ENCODE results near the gene MAGED2. TPM values are rescaled to one million over a fixed set of nuclear protein-coding genes. Genes with fewer than 3 reads are reported as not detected.
"Not testable (repeated sequence)": the region's sequence is repeated elsewhere in the genome, so short reads cannot be mapped to it uniquely, and the experiment has no call there.

MAGED2 gene, protein sequence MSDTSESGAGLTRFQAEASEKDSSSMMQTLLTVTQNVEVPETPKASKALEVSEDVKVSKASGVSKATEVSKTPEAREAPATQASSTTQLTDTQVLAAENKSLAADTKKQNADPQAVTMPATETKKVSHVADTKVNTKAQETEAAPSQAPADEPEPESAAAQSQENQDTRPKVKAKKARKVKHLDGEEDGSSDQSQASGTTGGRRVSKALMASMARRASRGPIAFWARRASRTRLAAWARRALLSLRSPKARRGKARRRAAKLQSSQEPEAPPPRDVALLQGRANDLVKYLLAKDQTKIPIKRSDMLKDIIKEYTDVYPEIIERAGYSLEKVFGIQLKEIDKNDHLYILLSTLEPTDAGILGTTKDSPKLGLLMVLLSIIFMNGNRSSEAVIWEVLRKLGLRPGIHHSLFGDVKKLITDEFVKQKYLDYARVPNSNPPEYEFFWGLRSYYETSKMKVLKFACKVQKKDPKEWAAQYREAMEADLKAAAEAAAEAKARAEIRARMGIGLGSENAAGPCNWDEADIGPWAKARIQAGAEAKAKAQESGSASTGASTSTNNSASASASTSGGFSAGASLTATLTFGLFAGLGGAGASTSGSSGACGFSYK
- 153 and 168 TPM in 2 replicates for total RNA-seq (2014; rRNA removed; shearing (Covaris generic))

DNA sequence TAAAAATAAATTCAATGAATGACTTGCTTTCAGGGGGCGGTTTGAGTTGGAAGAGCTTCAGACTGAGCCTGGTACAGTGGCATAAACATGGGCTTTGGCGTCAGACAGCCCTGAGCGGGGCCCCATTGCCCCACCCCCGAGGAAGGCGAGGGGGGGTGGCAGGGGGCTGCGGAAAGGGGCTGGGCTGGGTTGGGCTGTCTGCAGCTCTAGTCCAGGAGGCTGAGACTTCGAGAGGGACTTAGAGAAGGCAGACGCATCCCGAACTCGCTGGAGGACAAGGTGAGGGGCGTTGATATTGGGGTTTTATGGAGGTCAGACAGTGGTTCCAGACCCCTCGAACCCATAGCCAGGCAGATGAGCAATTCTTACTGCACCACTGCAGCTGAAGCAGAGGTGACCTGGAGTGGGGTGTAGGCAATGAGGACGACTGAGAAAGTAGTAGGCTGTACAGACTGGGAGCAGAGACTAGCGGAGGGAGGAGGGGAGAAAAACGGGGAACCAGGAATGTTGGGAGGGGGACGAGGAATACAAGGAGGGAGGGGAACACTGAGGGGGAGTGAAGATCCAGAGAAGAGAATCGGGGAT, at the start of gene MAGED2:
Gene MAGED2, plus strand, starts transcription at position 222 of the 585 bp plus-strand sequence. CDS start 1,587 bp downstream, outside the sequence.
- H3K27ac ChIP-seq: peak within 1 kb of the TSS; percentile 75
- H3K4me1 ChIP-seq: no peaks in the 10 kb centered on the region
- no peaks in the 10 kb centered on the region for H3K27me3 ChIP-seq
- peak; percentile 47 to 56 for DNase-seq
- no peaks in the 10 kb centered on the region for H3K9me3 ChIP-seq (replicated peaks)
- peak within 1 kb of the TSS; percentile 68 for H3K4me3 ChIP-seq
- 0 out of 2 replicates have a peak, but pooled peaks cover 2% of the 10 kb centered on the region for H3K36me3 ChIP-seq

DNA sequence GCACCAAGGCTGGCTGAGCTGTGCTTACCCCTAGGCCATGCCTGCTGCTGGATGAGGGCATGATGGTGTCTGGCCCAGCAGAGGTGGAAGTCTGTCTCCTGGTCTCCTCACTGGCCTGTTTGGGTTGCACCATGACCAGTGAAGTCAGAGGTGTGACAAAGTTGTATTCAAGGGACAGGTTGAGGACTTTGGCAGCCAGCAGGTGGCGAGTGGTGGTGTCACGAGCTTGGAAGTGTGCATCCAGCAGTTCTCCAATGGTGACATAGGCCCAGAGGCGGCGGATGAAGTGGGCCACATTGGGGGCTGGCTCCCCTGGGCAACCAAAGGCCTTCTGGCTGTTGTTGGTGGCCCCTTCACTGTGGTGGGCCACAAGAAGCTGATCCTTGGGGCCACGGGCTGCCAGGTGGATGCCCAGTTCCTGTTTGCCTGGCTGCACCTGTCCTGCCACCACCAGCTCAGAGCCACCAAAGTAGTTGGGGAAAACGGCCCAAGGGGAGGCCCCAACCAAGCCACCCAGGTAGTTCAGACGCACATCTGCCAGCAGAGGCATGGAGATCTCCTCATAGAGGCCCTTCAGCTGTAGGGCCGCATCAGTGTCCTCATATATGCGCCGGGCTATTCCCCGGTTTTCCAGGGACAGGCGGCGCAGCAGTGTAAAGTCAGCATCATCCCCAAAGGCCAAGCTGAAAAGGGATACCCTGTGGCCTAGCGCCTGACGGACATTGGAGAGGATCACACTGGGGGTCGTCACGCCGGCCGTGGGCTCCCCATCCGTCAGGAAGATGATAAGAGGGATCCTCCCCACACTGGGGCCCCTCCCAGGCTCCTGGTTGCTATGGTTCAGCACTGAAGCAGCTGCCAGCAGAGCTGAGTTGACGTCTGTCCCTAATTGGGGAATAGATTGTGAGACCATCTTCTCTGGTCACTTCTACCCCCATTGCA, 49.2 kb upstream of the MAGED2 start:
- Histone ChIP-seq H3K36me3 (no peaks in the 10 kb centered on the region), H3K9me3 (replicated peaks) (no peaks in the 10 kb centered on the region), H3K4me1 (no peaks in the 10 kb centered on the region), H3K4me3 (no peak overlapping the region), H3K27me3 (no peaks in the 10 kb centered on the region), H3K27ac (no peak overlapping the region)
- DNase-seq: no peak

DNA sequence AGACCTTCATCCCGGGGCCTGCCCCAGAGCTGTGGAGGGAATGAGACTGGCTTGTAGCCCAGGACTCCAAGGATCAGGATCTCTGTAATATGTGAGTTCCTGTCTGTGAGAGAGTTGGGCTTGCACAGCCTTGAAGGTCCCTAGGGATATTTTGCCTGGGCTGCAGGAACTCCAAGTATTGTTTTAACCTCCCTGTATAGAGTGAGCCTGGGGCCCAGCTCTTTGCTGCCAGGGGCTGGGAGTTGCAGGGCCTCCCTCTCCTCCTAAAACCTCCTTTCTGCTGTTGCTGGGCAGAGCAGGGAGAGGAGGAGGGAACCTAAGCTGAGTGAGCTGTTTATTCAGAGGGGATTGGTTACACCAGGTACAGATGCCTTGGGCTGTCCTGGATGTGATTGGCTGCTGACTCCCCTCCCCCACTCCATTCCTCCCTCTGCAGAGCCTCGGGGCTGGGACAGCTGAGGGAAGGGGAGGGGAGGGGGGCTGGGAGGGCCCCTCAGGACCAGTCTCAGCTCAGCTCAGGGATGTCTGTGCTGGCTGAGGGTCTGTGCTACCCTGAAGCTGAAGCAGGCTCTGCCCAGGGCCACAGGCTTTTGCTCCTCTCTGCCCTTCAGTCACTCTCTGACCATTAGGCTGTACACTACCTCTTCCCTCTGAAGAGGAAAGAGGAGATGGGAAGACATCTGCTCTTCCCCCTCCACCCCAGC, 33.0 kb upstream of the MAGED2 start:
- not testable (repeated sequence) for H3K4me3 ChIP-seq; H3K27me3 ChIP-seq; H3K36me3 ChIP-seq; H3K4me1 ChIP-seq; H3K9me3 ChIP-seq (replicated peaks)
- H3K27ac ChIP-seq: peak overlapping the region; percentile 62
- peak; percentile 74 to 80 for DNase-seq

DNA sequence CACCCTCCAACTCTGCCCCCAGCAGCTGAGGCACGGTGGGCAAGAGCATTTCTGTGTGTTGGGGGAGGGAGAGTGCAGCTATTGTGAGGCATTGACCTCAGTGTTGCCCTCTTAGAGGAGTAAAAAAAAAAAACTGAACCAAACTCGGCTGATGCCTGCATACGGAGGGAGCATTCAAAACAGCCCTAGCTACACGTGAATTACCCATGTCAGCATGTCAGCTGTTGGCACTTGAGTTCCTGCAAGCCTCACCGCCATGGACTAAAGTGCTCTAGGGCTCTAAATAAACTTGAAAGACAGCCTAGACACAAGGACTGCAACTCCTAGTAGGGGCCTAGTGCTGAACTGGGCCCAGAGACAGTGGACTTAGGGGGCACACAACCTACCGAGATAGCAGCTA, 31.5 kb upstream of the MAGED2 start:
- no peaks in the 10 kb centered on the region for H3K27me3 ChIP-seq
- no peak for DNase-seq
- H3K4me1 ChIP-seq: no peaks in the 10 kb centered on the region
- H3K27ac ChIP-seq: no peak overlapping the region
- H3K36me3 ChIP-seq: no peaks in the 10 kb centered on the region
- H3K4me3 ChIP-seq: no peak overlapping the region
- H3K9me3 ChIP-seq (replicated peaks): no peaks in the 10 kb centered on the region

DNA sequence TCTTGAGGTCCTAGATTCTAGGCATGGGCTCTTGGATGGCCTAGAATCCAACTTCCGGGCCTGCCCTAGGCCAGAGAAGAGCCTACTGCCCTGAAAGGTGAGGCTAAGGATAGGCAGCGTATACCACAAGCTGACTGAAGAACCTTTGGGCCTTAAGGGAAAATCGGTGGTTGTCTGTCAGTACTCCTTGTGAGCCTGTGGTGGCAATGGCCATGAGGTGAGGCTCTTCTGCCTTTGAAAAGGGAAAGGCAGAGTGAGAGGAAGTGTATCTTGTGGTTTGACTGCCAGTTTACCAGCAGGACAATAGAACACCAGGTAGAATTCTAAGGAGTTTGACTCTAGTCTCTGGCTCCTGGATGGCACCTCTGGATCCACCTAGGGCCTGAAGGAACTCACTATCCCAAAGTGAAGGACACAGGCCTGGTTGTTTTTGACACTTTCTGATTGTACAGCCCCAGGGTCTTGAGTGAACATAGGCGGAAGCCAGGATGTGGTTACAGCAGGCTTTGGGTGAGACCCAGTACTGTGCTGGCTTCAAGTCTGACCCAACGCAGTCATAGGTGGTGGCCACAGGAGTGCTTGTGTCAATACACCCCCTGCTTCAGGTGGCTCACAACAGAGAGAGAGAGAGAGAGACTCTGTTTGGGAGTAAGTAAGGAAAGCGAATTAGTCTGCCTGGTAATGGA, 30.4 kb upstream of the MAGED2 start:
- H3K9me3 ChIP-seq (replicated peaks): no peaks in the 10 kb centered on the region
- no peak overlapping the region for H3K4me3 ChIP-seq
- no peak for DNase-seq
- no peak overlapping the region for H3K27ac ChIP-seq
- H3K36me3 ChIP-seq: no peaks in the 10 kb centered on the region
- no peaks in the 10 kb centered on the region for H3K27me3 ChIP-seq
- no peaks in the 10 kb centered on the region for H3K4me1 ChIP-seq

DNA sequence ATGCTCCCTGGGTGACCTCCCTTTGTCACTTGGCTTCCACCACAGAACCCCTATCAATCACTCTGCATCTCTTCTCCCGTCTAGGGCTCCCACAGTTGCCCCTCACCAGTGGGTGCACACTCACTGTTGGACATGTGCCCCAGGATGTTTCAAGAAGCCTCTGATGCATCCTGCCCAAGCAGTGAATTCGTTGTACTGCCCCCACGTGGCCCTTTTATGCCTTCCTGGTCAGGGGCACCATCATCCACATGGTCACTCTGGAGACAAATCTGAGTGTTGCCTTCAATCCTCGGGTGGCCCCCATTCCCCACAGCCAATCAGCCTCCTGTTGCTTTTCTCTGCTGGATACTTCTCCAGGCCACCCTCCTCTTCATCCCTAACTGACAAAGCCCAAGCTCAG, 21.6 kb upstream of the MAGED2 start:
- peak in 1 of 2 experiments; percentile 17 for DNase-seq
- Histone ChIP-seq H3K27ac (no peak overlapping the region), H3K9me3 (replicated peaks) (no peaks in the 10 kb centered on the region), H3K36me3 (no peaks in the 10 kb centered on the region), H3K4me1 (no peaks in the 10 kb centered on the region), H3K27me3 (no peaks in the 10 kb centered on the region), H3K4me3 (no peak overlapping the region)

DNA sequence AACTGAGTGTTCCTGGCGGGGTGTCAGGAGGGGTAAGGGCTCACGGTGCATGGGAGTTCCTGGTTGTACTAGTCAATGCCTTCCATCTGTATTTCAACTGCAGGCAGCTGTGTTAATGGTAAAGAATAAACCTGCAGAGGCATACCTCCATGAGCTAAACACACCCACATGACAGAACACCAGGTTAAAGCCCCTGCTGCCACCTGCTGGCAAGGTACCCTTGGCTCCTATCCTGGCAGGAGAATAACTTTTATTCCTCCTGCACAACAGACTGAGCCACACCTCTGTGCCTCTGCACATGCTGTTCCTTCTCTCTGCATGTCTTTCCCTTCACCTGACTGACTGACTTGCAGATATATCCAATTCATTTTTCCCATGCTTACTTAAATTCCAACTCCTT, 20.6 kb upstream of the MAGED2 start:
- peak in 1 of 2 experiments; percentile 11 for DNase-seq

DNA sequence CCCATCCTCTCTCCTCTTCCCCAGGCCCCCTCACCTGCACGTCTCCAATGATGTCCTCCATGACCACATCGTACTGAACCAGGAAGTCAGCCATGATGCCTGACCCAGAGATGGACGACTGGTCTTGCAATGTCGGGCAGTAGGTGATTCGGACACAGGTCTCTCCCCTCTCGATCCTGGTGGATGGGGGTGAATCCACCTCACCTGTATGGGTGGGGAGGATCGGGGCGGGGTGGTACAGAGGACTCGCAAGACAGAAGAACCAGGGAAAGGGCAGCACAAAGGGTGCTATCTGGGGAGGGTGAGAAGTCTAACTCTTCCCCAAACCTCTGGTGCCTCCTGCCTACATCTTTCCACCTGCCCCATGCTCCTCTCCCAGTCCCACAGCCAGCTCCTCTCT, 19.1 kb upstream of the MAGED2 start:
- no peaks in the 10 kb centered on the region for H3K27me3 ChIP-seq
- H3K27ac ChIP-seq: peak overlapping the region; percentile 56
- no peak for DNase-seq
- no peaks in the 10 kb centered on the region for H3K36me3 ChIP-seq
- H3K4me1 ChIP-seq: no peaks in the 10 kb centered on the region
- no peak overlapping the region for H3K4me3 ChIP-seq
- H3K9me3 ChIP-seq (replicated peaks): no peaks in the 10 kb centered on the region

More for the DNA sequence above, 20.6 kb upstream of the MAGED2 start:
- Histone ChIP-seq H3K4me3 (no peak overlapping the region), H3K36me3 (no peaks in the 10 kb centered on the region), H3K9me3 (replicated peaks) (no peaks in the 10 kb centered on the region), H3K27ac (no peak overlapping the region), H3K4me1 (no peaks in the 10 kb centered on the region), H3K27me3 (no peaks in the 10 kb centered on the region)

DNA sequence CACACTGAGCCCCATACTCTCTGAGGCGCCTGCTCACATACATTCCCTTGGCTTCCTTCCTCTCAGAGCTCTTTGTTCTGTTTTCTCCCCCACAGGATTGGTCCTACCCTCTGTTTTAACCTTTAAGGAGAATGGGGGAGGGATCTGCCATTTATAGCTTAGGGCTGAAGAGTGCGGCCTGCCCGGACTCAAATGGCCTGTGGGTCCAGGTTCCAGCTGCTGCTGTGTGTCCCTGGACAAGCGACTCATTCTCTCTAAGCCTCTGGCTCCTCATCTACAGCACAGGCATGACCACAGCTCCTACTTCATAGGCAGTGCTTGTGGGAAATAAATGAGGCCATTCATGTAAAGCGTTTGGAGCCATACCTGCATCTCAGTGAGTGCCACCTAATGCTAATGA, 18.1 kb upstream of the MAGED2 start:
- not testable (repeated sequence) for H3K9me3 ChIP-seq (replicated peaks); H3K27me3 ChIP-seq; H3K36me3 ChIP-seq; H3K4me1 ChIP-seq; H3K4me3 ChIP-seq
- peak overlapping the region; percentile 56 for H3K27ac ChIP-seq
- DNase-seq: peak; percentile 64 to 79

DNA sequence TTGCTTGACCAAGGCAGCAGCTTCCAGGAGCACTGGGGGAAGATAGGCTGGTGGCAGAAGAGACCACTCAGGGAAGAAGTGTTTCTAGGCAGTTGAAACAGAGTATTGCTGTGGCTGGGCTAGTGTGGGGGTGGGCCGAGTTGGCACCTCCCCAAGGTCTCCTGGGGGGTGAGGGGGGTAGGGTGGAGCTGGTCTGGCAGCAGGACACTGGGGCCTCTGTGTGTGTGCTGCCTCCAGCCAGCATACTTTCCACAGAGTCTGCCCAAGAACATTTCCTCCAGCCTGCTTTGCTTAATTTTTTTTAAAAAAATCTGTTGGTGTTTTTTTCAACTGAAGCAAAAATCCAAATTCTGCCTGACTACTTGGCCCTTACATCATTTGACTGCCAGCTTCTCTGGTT, 13.5 kb upstream of the MAGED2 start:
- Histone ChIP-seq H3K4me3 (no peak overlapping the region), H3K9me3 (replicated peaks) (no peaks in the 10 kb centered on the region), H3K4me1 (no peaks in the 10 kb centered on the region), H3K36me3 (no peaks in the 10 kb centered on the region), H3K27ac (no peak overlapping the region), H3K27me3 (no peaks in the 10 kb centered on the region)
- no peak for DNase-seq

DNA sequence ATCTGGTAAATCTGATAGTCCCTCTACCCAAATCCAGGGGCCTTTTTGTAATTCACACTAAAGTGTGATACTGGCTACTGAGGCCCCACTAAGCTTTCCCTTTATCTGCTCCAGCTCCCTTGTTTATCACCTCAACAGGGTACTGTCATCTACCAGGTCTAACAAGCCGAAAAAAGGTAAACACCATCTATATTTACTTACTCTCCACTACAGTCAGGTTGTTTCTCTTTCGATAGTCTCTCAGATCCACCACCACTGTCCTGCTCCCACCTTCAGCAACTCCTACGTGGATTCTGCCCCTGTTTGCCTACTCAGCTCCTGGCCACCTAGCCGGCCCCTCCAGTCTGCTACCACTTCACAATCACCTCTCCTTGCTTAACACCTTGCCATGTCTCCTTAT, 12.8 kb upstream of the MAGED2 start:
- H3K27ac ChIP-seq: no peak overlapping the region
- H3K9me3 ChIP-seq (replicated peaks): no peaks in the 10 kb centered on the region
- H3K4me3 ChIP-seq: no peak overlapping the region
- no peaks in the 10 kb centered on the region for H3K36me3 ChIP-seq
- DNase-seq: no peak
- no peaks in the 10 kb centered on the region for H3K27me3 ChIP-seq
- H3K4me1 ChIP-seq: no peaks in the 10 kb centered on the region

DNA sequence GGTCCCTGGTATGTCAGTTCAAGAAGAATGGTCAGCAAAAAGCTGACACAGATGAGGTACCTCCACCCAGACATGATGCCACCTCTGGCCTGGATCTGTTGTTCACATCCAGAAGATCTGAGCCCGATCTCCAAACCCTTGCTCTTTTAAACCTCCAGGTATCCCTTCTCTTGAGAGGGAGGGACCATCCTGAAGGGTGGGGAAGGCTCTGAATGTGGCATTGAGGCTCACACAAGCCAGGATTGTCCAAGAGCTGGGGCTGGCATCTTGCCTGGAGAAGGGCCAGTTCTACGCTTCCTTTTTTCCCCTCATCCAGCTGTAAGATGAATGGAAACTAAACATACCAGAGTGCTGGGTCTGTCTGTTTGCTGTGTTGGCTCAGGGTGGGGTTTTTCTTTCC, 9.4 kb upstream of the MAGED2 start, which contains the start of gene ITIH6:
Gene ITIH6, minus strand, starts transcription at position 119 of the 400 bp plus-strand sequence. Its CDS starts 45 bp downstream, at position 74.
- Histone ChIP-seq H3K4me3 (no peak within 1 kb of the TSS), H3K27ac (no peak within 1 kb of the TSS), H3K9me3 (replicated peaks) (no peaks in the 10 kb centered on the region), H3K36me3 (no peaks in the 10 kb centered on the region), H3K27me3 (no peaks in the 10 kb centered on the region), H3K4me1 (no peaks in the 10 kb centered on the region)
- DNase-seq: no peak

DNA sequence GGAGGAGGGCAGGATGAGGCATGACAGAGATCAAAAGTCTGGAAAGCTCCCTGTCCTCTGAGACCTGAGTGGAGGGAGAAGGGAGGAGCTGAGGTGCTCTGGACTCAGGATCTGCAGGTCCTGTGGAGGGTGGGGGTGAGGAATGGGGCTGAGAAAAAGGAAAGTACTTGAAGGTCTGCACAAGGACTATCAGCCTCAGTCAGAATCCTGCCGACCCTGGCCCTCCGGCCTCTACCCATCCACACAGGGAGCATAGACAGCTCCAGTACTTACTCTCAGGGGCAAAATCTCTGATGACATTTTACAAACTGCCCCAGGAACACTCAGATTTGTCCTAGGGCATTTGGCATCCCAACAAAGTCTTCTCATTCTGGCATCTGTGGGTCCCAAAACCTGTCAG, 8.5 kb upstream of the MAGED2 start:
- no peaks in the 10 kb centered on the region for H3K9me3 ChIP-seq (replicated peaks)
- no peak overlapping the region for H3K4me3 ChIP-seq
- no peaks in the 10 kb centered on the region for H3K4me1 ChIP-seq
- no peak overlapping the region for H3K27ac ChIP-seq
- no peaks in the 10 kb centered on the region for H3K36me3 ChIP-seq
- H3K27me3 ChIP-seq: no peaks in the 10 kb centered on the region
- DNase-seq: no peak
